GM20000 (cell line): ENCODE results near the gene PLEKHA4.
A peak's percentile ranks its signal among the peaks of the same experiment; 100 is the strongest.

Experiments
- DNase-seq: peaks from one replicate; pipeline ENCODE4 v3.0.0; 2012; ENCODE audit warnings: low spot score
- CTCF ChIP-seq: IDR thresholded peaks from 2 replicates; pipeline ENCODE4 v1.5.1; 2012; ENCODE audit warnings: mild to moderate bottlenecking, control low read depth; ENCODE audit errors: extremely low read depth, missing control alignments

The PLEKHA4 gene

GRCh38 chr19:48837687-48838086 is 30.7 kb downstream of the PLEKHA4 start:
- no peak for TF ChIP-seq CTCF
- no peak for DNase-seq

DNA sequence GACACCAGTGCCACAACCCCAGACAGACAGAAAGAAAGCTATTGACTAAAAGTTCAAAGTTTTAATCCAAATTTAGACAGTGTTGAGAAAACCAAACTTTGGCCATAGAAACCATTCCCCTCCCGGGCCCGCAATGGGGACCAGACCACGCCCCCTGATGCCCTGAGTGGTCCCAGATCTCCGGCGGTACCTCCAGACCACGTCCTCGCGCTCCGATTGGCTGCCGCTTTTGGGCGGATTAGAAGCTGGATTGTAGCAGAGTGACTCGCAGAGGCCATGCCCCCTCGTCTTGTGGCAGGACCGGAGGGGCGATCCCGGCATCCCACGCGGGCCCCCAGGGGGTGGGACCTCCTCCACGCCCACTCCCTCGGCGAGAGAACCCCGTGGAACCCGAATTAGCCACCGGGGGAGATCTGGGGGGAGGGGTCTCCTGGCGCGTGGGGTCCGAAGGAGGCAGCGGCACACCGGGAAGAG is 31.3 kb downstream of the PLEKHA4 start:
- DNase-seq: peak; percentile 91
- TF ChIP-seq CTCF: no peak

DNA sequence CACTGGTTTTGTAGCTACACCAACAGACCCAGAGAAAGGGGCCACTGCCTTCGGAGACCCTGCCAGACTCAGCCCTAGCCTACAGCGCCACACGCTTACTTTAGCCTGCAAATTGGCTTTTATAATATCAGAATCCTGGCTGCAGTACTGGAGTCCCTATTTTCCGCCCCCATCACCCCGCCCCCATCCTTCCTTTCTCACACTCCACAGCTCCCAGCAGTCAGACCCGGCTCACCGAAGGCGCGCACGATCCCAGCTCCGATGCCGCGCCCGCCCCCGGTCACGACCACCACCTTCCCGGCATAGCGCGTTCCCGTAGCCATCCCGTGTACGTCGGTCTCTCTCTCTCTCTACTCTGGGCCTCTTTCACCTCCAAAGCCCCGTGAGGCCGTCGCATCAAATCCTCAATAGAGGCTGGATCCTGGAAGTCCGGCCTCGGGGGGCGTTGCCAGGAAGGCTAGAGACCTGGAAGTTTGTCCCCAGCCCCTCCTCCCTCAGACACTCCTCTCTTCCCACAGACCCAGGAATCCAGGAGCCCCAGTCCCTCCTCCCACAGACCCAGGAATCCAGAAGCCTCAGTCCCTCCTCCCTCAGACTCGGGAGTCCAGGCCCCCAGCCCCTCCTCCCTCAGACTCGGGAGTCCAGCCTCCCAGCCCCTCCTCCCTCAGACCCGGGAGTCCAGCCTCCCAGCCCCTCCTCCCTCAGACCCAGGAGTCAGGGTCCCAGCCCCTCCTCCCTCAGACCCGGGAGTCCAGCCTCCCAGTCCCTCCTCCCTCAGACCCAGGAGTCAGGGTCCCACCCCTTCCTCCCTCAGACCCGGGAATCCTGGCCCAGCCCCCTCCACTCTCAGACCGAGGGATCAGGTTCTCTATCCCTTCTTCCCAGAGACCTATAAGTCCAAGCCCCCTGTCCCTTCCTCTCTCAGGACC is 32.1 kb downstream of the PLEKHA4 start, which contains the start of gene HSD17B14:
Gene HSD17B14 (minus strand): TSS at position 403 of the 929 bp plus-strand sequence. CDS start 80 bp downstream, at position 323.
- no peak for DNase-seq
- no peak for TF ChIP-seq CTCF

DNA sequence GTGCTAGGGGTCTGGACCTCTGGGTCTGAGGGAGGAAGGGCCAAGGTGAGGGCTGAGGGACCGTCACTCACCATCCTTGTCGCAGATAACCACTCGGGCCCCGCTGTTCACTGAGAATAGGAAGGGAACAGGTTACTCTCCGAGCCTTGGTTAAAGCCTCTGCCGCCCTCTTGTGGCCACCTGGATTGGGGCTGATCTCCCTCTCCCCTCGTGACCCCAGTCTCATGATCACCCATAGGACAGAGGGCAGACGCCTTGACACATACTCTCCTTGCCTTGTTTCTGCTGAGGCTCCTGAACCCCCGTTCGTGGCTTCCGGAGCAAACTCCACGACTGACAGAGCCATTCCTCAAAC is 32.7 kb downstream of the PLEKHA4 start:
- DNase-seq: peak; percentile 89
- TF ChIP-seq CTCF: peak; percentile 90

GRCh38 chr19:48833977-48834376 is 34.4 kb downstream of the PLEKHA4 start:
- no peak for TF ChIP-seq CTCF
- no peak for DNase-seq

- no peak for DNase-seq
- TF ChIP-seq CTCF: no peak
Observed at GRCh38 chr19:48833049-48833448, 35.4 kb downstream of the PLEKHA4 start.

GRCh38 chr19:48830965-48831364 is 37.5 kb downstream of the PLEKHA4 start:
- no peak for TF ChIP-seq CTCF

More at GRCh38 chr19:48830965-48831364, 37.5 kb downstream of the PLEKHA4 start:
- DNase-seq: no peak
